GM12873 (cell line): ENCODE data around the gene BRPF1.

Source experiments
- TF ChIP-seq, protein P1 (sequence below): IDR thresholded peaks from 2 replicates; pipeline ENCODE4 v1.5.1; 2012; ENCODE audit warnings: low read depth, mild to moderate bottlenecking, moderate library complexity, low read length, control low read depth; ENCODE audit not compliant: insufficient read depth; ENCODE audit errors: missing control alignments

The BRPF1 gene

DNA sequence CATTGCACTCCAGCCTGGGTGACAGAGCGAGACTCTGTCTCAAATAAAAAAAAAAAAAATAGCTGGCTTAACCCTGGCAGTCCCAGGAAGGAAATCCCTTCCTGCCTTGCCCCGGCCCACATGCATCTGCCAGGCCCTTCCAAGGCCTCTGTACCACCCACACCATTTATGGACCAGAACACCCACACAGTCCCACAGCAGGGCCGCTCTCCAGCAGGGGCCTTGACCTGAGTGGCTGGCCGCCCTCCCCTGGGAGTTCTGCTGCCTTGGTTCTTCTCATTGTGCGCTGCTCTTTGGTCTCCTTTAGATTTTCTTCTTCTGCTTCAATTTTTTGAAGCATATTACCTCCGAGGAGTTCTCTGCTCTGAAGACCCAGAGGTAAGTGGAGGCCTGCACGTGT lies 44.0 kb upstream of the BRPF1 start:
- TF ChIP-seq, protein P1, sequence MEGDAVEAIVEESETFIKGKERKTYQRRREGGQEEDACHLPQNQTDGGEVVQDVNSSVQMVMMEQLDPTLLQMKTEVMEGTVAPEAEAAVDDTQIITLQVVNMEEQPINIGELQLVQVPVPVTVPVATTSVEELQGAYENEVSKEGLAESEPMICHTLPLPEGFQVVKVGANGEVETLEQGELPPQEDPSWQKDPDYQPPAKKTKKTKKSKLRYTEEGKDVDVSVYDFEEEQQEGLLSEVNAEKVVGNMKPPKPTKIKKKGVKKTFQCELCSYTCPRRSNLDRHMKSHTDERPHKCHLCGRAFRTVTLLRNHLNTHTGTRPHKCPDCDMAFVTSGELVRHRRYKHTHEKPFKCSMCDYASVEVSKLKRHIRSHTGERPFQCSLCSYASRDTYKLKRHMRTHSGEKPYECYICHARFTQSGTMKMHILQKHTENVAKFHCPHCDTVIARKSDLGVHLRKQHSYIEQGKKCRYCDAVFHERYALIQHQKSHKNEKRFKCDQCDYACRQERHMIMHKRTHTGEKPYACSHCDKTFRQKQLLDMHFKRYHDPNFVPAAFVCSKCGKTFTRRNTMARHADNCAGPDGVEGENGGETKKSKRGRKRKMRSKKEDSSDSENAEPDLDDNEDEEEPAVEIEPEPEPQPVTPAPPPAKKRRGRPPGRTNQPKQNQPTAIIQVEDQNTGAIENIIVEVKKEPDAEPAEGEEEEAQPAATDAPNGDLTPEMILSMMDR: no peak

DNA sequence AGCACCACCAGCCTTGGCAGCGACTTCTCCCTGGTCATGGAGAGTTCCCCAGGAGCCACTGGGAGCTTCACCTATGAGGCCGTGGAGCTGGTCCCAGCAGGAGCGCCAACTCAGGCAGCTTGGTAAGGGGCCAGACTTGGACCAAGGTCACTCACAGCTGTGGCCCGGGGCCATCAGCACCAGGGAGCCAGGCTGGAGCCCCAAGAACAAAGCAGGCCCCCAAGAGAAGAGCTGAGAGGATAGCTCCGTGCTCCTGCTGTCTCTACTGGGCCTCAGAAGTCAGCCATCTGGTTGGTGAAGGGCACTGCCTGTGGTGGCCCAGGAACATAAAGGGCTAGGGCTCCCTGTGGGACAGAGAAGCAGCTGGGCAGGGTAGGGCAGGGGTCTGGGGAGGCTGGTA lies 42.6 kb upstream of the BRPF1 start:
- TF ChIP-seq, protein P1: no peak

DNA sequence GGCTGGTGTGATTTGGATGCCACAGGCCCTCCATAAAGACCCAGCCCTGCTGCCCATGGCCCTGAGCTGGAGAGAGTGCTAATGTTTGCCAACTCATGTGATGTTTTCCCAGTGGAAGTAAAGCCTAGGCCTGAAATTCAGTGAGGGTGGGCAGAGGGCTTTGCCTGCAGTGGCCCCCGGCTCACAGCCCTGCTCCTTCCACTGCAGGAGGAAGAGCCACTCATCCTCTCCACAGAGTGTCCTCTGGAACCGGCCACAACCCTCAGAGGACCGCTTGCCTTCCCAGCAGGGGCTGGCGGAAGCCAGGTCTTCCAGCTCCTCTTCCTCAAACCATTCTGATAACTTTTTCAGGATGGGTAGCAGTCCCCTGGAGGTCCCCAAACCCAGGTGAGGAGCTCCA lies 41.8 kb upstream of the BRPF1 start:
- TF ChIP-seq, protein P1: no peak

DNA sequence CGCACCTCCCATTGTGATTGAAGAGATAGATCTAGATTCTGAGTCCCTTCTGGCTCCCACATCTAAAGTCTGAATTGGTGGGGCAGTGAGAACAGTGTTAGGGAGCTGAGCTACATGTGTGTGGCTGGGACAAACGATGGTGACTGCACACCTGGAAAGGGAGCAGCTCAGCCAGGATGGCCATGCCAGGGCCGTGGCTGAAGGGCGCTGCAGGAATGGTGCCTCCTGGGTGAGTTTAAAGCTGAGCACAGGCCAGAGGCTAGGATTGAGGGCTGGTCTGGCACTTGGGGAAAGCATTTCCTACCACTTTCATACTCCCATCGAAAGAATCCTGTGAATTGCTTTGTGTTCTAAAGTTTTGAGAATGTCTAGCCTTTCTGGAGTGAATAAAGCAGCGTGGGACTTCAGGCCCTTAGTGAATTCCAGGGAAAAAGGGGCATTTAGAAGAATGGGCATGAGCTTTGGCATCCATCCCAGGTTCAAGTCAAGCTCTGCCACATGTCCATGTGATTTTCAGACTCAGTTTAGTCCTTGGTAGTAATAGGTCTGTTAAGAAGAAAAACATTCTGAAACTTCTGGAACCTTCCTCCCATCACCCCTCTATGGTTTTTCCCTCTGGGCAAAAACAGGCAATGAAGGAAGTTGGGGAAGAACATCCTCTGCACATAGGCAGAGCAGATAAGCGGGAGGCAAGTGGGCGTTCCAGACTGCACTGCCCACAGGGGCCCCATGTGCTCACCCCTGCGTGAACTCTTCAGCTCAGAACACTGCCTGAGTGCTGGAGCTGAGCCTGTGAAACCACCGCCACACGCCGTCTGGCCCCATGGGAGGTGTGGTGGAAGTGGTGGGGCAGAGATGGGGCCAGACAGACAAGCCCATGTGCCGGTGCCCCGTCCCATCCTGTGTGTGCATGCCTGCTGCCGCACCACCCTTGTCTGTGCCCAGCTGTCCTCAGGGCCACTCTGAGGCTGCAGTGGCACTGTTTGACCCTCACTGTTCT lies 40.8 kb upstream of the BRPF1 start:
- TF ChIP-seq, protein P1: no peak

DNA sequence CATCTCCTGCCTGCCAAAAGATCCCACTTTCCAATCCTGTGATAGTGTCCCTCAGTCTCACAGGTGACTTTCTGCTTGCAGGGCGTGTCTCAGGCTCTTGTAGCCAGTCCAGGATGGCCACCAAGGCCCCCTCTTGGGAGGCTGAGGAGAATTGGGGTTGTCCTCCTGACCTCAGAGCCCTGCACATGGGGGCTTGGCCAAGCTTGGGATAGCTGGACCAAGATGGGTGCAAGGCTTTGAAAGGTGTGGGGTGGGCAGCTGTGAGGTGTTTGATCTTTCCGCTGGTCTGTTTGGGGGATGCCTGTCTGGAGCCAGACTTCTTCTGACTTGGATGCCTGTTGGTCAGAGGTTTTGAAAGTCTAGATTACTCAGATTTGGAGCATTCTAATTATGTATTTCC lies 39.9 kb upstream of the BRPF1 start:
- TF ChIP-seq, protein P1: no peak

DNA sequence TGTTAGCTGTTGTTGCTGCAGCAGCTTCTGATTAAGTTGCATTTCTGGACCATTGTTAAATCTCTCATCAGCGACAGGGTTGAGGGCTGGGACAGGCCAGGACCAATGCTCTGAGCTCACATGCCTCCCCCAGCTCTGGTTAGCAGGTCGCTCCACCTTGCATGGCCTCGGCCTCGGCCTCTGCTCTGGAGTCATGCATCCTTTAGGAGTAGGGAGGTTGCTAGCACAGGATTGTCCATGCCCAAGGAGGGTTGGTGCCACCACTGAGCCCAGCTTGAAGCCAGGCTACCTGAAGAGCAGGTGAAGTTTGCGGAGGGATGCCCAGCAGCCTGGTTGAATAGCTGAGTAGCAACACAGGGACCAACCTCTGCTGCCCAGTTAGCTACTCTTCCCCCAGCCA lies 39.1 kb upstream of the BRPF1 start:
- TF ChIP-seq, protein P1: no peak

DNA sequence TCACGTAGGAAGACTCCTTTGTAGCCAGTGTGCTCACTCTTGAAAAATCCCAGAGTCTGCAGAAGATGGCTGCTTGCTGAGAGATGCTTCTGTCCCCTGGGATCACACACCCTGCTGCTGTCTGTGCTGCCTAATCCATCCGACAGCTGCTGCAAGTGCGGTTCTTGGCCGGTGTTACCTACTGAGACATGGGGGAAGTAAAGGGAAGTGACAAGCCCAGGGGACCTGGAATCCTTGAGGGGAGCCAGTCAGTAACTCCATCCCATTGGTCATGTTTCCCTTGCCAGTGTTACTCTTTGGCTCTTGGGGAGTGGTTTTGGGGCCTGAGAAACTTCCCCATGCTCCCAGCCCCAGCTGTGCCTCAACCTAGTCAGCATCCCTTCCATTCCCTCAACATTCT lies 36.2 kb upstream of the BRPF1 start:
- TF ChIP-seq, protein P1: no peak
